Liver (tissue), 9 donors: ENCODE measurements around the gene UBL4A. TPM values are rescaled to one million over a fixed set of nuclear protein-coding genes. Genes with fewer than 3 reads are reported as not detected.

ENCODE experiments used
- DNase-seq: peaks from one replicate; pipeline ENCODE4 v3.0.0-alpha.2; 2017; ENCODE audit warnings: low spot score
- H3K27ac ChIP-seq, 2 donors: one replicate each; pipeline ENCODE4 v1.7.0; 2013; ENCODE audit warnings: inconsistent platforms in 2 of 2, low read length in 2 of 2, control low read depth in 1 of 2, low read depth in 1 of 2, mild to moderate bottlenecking in 1 of 2
- H3K27me3 ChIP-seq, 4 donors: one replicate each; pipeline versions ENCODE4 v1.6.1 to v1.7.0; 2013; ENCODE audit warnings: low read length in 3 of 4, inconsistent platforms in 1 of 4, mild to moderate bottlenecking in 1 of 4, moderate library complexity in 1 of 4; ENCODE audit not compliant: control insufficient read depth in 4 of 4, insufficient read depth in 4 of 4
- H3K36me3 ChIP-seq, 4 donors: one replicate each; pipeline versions ENCODE4 v1.6.1 to v1.7.0; 2013; ENCODE audit warnings: low read length in 3 of 4, mild to moderate bottlenecking in 3 of 4, low read depth in 1 of 4, moderate library complexity in 1 of 4; ENCODE audit not compliant: control insufficient read depth in 4 of 4, insufficient read depth in 3 of 4
- H3K4me1 ChIP-seq, 4 donors: one replicate each; pipeline versions ENCODE4 v1.6.1 to v1.7.0; 2013; ENCODE audit warnings: low read length in 3 of 4, mild to moderate bottlenecking in 3 of 4, moderate library complexity in 1 of 4; ENCODE audit not compliant: control insufficient read depth in 4 of 4, insufficient read depth in 4 of 4
- H3K4me3 ChIP-seq, 3 donors: one replicate each; pipeline versions ENCODE4 v1.6.1 to v1.7.0; 2013; ENCODE audit warnings: low read length in 3 of 3, control low read depth in 1 of 3, low read depth in 1 of 3, mild to moderate bottlenecking in 1 of 3
- H3K9ac ChIP-seq, 2 donors: one replicate each; pipeline ENCODE4 v1.7.0; 2013; ENCODE audit warnings: low read length in 2 of 2, mild to moderate bottlenecking in 2 of 2, moderate library complexity in 2 of 2, control low read depth in 1 of 2, low read depth in 1 of 2
- H3K9me3 ChIP-seq, 4 donors: one replicate each; pipeline versions ENCODE4 v1.6.1 to v1.7.0; 2013; ENCODE audit warnings: low read length in 3 of 4; ENCODE audit not compliant: control insufficient read depth in 4 of 4
- CTCF ChIP-seq: fragments of 150-350 bp; IDR thresholded peaks from 2 replicates; pipeline ENCODE4 v1.5.1; 2017; ENCODE audit warnings: improper control_type of control experiment, low read depth, low read length; ENCODE audit not compliant: missing input control
- EGR1 ChIP-seq, 2 donors: IDR thresholded peaks; 2 replicates each; pipeline ENCODE4 v1.6.1; 2016 to 2018; ENCODE audit warnings: antibody characterized with exemption in 2 of 2, low read depth in 2 of 2
- FOXA1 ChIP-seq: IDR thresholded peaks from 2 replicates; pipeline ENCODE4 v1.6.1; 2016; ENCODE audit warnings: antibody characterized with exemption
- FOXA2 ChIP-seq: IDR thresholded peaks from 2 replicates; pipeline ENCODE4 v1.6.1; 2016; ENCODE audit warnings: antibody characterized with exemption
- GABPA ChIP-seq, 2 donors: IDR thresholded peaks in 1 of 2; conservative IDR thresholded peaks in 1 of 2; 2 replicates each; pipeline ENCODE4 v1.6.1; 2016; ENCODE audit warnings: antibody characterized with exemption in 2 of 2, mild to moderate bottlenecking in 1 of 2, moderate library complexity in 1 of 2
- HNF4A ChIP-seq, 2 donors: conservative IDR thresholded peaks; 2 replicates each; pipeline ENCODE4 v1.6.1; 2016; ENCODE audit warnings: antibody characterized with exemption in 2 of 2, mild to moderate bottlenecking in 2 of 2
- HNF4G ChIP-seq: IDR thresholded peaks from 2 replicates; pipeline ENCODE4 v1.6.1; 2016; ENCODE audit warnings: antibody characterized with exemption
- JUND ChIP-seq, 2 donors: IDR thresholded peaks; 2 replicates each; pipeline ENCODE4 v1.6.1; 2016; ENCODE audit warnings: antibody characterized with exemption in 2 of 2
- NR2F2 ChIP-seq: IDR thresholded peaks from 2 replicates; pipeline ENCODE4 v1.6.1; 2016; ENCODE audit warnings: antibody characterized with exemption
- RAD21 ChIP-seq, 2 donors: IDR thresholded peaks; 2 replicates each; pipeline ENCODE4 v1.6.1; 2016; ENCODE audit warnings: antibody characterized with exemption in 2 of 2, mild to moderate bottlenecking in 2 of 2
- RXRA ChIP-seq, 2 donors: IDR thresholded peaks; 2 replicates each; pipeline ENCODE4 v1.6.1; 2017 to 2018; ENCODE audit warnings: antibody characterized with exemption in 2 of 2, mild to moderate bottlenecking in 1 of 2
- SP1 ChIP-seq: IDR thresholded peaks from 2 replicates; pipeline ENCODE4 v1.6.1; 2018; ENCODE audit warnings: antibody characterized with exemption, mild to moderate bottlenecking
- TAF1 ChIP-seq: conservative IDR thresholded peaks from 2 replicates; pipeline ENCODE4 v1.6.1; 2016; ENCODE audit warnings: antibody characterized with exemption, mild to moderate bottlenecking
- YY1 ChIP-seq: IDR thresholded peaks from 2 replicates; pipeline ENCODE4 v1.6.1; 2016; ENCODE audit warnings: antibody characterized with exemption, mild to moderate bottlenecking
- ZBTB33 ChIP-seq: IDR thresholded peaks from 2 replicates; pipeline ENCODE4 v1.6.1; 2016; ENCODE audit warnings: antibody characterized with exemption
- WGBS: extraction: QIAGEN DNeasy Blood & Tissue Kit; methylation state at CpG from one replicate; pipeline ENCODE4 v1.1.7; 2013; 5-methylcytosine and 5-hydroxymethylcytosine counted together
- polyA plus RNA-seq, 2 donors: library from polyadenylated mRNA; stranded (reverse) in 1 of 2; unstranded in 1 of 2; fragments of 200-250 nt in 1 of 2; fragments of >200 nt in 1 of 2; fragmentation: Nextera tagmentation in 1 of 2; extraction: Ambion mirVana in 1 of 2; gene quantifications; one replicate each; pipeline versions ENCODE4 v1.2.1 to v1.2.3, GENCODE V29; 2013 to 2015
- total RNA-seq, 2 donors: library from RNA; depleted of rRNA; stranded (reverse); fragments of >200 nt; gene quantifications; one replicate each; pipeline ENCODE4 v1.2.3, GENCODE V29; 2014
- TF ChIP-seq, protein P1 (sequence below): IDR thresholded peaks from 2 replicates; pipeline ENCODE4 v1.6.1; 2016; ENCODE audit warnings: antibody characterized with exemption
- TF ChIP-seq, protein P2 (sequence below): IDR thresholded peaks from 2 replicates; pipeline ENCODE4 v1.6.1; 2016; ENCODE audit warnings: antibody characterized with exemption
- TF ChIP-seq, protein P3 (sequence below): IDR thresholded peaks from 2 replicates; pipeline ENCODE4 v1.6.1; 2016; ENCODE audit warnings: antibody characterized with exemption, mild to moderate bottlenecking
- donor health status: healthy.
- donor health status: healthy.
- donor health status: healthy.
- donor health status: healthy.
- donor health status: healthy.

Gene UBL4A
- total and polyA plus RNA-seq, 4 donors: 13.9 to 22.2 (median 20.8) TPM

- Histone ChIP-seq H3K27ac (no peak overlapping the region), H3K4me3 (no peak overlapping the region), H3K27me3 (no peaks in the 10 kb centered on the region), H3K9ac (no peak overlapping the region), H3K4me1 (no peaks in the 10 kb centered on the region), H3K9me3 (no peaks in the 10 kb centered on the region), H3K36me3 (peaks cover 0 to 2% (median 0%) of the 10 kb centered on the region in 4 donors)
- TF ChIP-seq, protein P1, sequence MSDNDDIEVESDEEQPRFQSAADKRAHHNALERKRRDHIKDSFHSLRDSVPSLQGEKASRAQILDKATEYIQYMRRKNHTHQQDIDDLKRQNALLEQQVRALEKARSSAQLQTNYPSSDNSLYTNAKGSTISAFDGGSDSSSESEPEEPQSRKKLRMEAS: no peak
- TF ChIP-seq YY1 (no peak), TAF1 (no peak), RXRA (IDR thresholded peaks at IDR 0.05) (no peak), ZBTB33 (no peak), CTCF (no peak), FOXA2 (no peak), HNF4G (no peak), HNF4A (conservative IDR thresholded peaks at IDR 0.05) (no peak), GABPA (IDR thresholded peaks at IDR 0.05 in 1 of 2, conservative IDR thresholded peaks at IDR 0.05 in 1 of 2) (no peak), JUND (IDR thresholded peaks at IDR 0.05) (no peak), NR2F2 (no peak), FOXA1 (no peak), SP1 (no peak), RAD21 (IDR thresholded peaks at IDR 0.05) (no peak), EGR1 (IDR thresholded peaks at IDR 0.05; ENCODE audit: low read depth in 2 of 2) (no peak)
- TF ChIP-seq, protein P2, sequence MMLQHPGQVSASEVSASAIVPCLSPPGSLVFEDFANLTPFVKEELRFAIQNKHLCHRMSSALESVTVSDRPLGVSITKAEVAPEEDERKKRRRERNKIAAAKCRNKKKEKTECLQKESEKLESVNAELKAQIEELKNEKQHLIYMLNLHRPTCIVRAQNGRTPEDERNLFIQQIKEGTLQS: no peak
- TF ChIP-seq, protein P3, sequence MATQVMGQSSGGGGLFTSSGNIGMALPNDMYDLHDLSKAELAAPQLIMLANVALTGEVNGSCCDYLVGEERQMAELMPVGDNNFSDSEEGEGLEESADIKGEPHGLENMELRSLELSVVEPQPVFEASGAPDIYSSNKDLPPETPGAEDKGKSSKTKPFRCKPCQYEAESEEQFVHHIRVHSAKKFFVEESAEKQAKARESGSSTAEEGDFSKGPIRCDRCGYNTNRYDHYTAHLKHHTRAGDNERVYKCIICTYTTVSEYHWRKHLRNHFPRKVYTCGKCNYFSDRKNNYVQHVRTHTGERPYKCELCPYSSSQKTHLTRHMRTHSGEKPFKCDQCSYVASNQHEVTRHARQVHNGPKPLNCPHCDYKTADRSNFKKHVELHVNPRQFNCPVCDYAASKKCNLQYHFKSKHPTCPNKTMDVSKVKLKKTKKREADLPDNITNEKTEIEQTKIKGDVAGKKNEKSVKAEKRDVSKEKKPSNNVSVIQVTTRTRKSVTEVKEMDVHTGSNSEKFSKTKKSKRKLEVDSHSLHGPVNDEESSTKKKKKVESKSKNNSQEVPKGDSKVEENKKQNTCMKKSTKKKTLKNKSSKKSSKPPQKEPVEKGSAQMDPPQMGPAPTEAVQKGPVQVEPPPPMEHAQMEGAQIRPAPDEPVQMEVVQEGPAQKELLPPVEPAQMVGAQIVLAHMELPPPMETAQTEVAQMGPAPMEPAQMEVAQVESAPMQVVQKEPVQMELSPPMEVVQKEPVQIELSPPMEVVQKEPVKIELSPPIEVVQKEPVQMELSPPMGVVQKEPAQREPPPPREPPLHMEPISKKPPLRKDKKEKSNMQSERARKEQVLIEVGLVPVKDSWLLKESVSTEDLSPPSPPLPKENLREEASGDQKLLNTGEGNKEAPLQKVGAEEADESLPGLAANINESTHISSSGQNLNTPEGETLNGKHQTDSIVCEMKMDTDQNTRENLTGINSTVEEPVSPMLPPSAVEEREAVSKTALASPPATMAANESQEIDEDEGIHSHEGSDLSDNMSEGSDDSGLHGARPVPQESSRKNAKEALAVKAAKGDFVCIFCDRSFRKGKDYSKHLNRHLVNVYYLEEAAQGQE: no peak
- no peak for DNase-seq
- WGBS: 94% methylated on average over 36 of the region's 36 CpGs
These were observed 22.7 kb downstream of the UBL4A start for GRCh38 chrX:154463611-154464220.
